ENCODE data around the gene SPOCK1.

SPOCK1 gene

GRCh38 chr5:137136991-137137632, 362.0 kb downstream of the SPOCK1 start:
- DNase-seq, result no peak

GRCh38 chr5:137134920-137135532, 364.1 kb downstream of the SPOCK1 start:
- no peak for DNase-seq

GRCh38 chr5:137129886-137130680, 369.0 kb downstream of the SPOCK1 start:
- no peak for DNase-seq

- DNase-seq, result no peak
Observed at GRCh38 chr5:137128012-137128411, 371.1 kb downstream of the SPOCK1 start.

GRCh38 chr5:137126829-137127228, 372.3 kb downstream of the SPOCK1 start:
- DNase-seq, result no peak

- no peak for DNase-seq
Observed at GRCh38 chr5:137122558-137122957, 376.6 kb downstream of the SPOCK1 start.

GRCh38 chr5:137122075-137122474, 377.1 kb downstream of the SPOCK1 start:
- DNase-seq, result no peak

GRCh38 chr5:137119321-137119720, 379.8 kb downstream of the SPOCK1 start:
- no peak for DNase-seq

GRCh38 chr5:137118629-137119028, 380.5 kb downstream of the SPOCK1 start:
- DNase-seq, result no peak

- no peak for DNase-seq
Observed at GRCh38 chr5:137115152-137115551, 384.0 kb downstream of the SPOCK1 start.

- DNase-seq, result no peak
Observed at GRCh38 chr5:137114529-137114928, 384.6 kb downstream of the SPOCK1 start.

- no peak for DNase-seq
Observed at GRCh38 chr5:137113939-137114338, 385.2 kb downstream of the SPOCK1 start.

- no peak for DNase-seq
Observed at GRCh38 chr5:137113161-137113560, 386.0 kb downstream of the SPOCK1 start.

- no peak for DNase-seq
Observed at GRCh38 chr5:137105351-137106035, 393.6 kb downstream of the SPOCK1 start.

- DNase-seq, result no peak
Observed at GRCh38 chr5:137101544-137101943, 397.6 kb downstream of the SPOCK1 start.

- no peak for DNase-seq
Observed at GRCh38 chr5:137099651-137100050, 399.5 kb downstream of the SPOCK1 start.

GRCh38 chr5:137098663-137099062, 400.5 kb downstream of the SPOCK1 start:
- DNase-seq, result no peak

GRCh38 chr5:137098238-137098637, 400.9 kb downstream of the SPOCK1 start:
- no peak for DNase-seq

- no peak for DNase-seq
Observed at GRCh38 chr5:137097203-137097602, 401.9 kb downstream of the SPOCK1 start.

GRCh38 chr5:137096149-137097103, 402.7 kb downstream of the SPOCK1 start:
- DNase-seq, result no peak

GRCh38 chr5:137095597-137095996, 403.5 kb downstream of the SPOCK1 start:
- no peak for DNase-seq

- DNase-seq, result no peak
Observed at GRCh38 chr5:137092831-137093230, 406.3 kb downstream of the SPOCK1 start.
